Stimulated activated naive CD8-positive, alpha-beta T cell treated with anti-CD3 and anti-CD28 coated beads, Interleukin-15, amount 100 ng/mL, for 72 hours (primary cell): Measurements from ENCODE around the gene OVOL1.
A peak's percentile ranks its signal among the peaks of the same experiment; 100 is the strongest.

Source experiments
- ATAC-seq: fragments of 150-1000 bp; cut with Tn5 transposase; 2 replicates; pipeline ENCODE4 v1.10.0; 2021; ENCODE audit warnings: mild to moderate bottlenecking, moderate library complexity
- DNase-seq, 2 donors: peaks; one replicate each; pipeline ENCODE4 v3.0.0; 2021 to 2022
- H3K27ac Mint-ChIP-seq, 2 donors: one replicate each; pipeline ENCODE4 v1.8.0; 2022; ENCODE audit warnings: mild to moderate bottlenecking in 2 of 2, mixed read lengths in 2 of 2, moderate library complexity in 2 of 2
- H3K27me3 Mint-ChIP-seq: one replicate; pipeline ENCODE4 v1.8.0; 2022; ENCODE audit warnings: mixed read lengths
- H3K4me1 Mint-ChIP-seq: one replicate; pipeline ENCODE4 v1.8.0; 2022; ENCODE audit warnings: mild to moderate bottlenecking, mixed read lengths
- H3K4me3 Mint-ChIP-seq, 2 donors: one replicate each; pipeline ENCODE4 v1.8.0; 2022; ENCODE audit warnings: mild to moderate bottlenecking in 2 of 2, mixed read lengths in 2 of 2, moderate library complexity in 1 of 2
- H3K9me3 Mint-ChIP-seq, 2 donors: one replicate each; pipeline ENCODE4 v1.8.0; 2022; ENCODE audit warnings: mixed read lengths in 2 of 2

The OVOL1 gene

GRCh38 chr11:65794570-65795510, 8.0 kb downstream of the OVOL1 start:
- Mint-ChIP-seq H3K4me3 (no peak overlapping the region), H3K27me3 (peaks cover 49% of the 10 kb centered on the region), H3K4me1 (peaks cover 43% of the 10 kb centered on the region), H3K9me3 (no peaks in the 10 kb centered on the region), H3K27ac (no peak overlapping the region)
- no peak for ATAC-seq
- DNase-seq, result no peak

DNA sequence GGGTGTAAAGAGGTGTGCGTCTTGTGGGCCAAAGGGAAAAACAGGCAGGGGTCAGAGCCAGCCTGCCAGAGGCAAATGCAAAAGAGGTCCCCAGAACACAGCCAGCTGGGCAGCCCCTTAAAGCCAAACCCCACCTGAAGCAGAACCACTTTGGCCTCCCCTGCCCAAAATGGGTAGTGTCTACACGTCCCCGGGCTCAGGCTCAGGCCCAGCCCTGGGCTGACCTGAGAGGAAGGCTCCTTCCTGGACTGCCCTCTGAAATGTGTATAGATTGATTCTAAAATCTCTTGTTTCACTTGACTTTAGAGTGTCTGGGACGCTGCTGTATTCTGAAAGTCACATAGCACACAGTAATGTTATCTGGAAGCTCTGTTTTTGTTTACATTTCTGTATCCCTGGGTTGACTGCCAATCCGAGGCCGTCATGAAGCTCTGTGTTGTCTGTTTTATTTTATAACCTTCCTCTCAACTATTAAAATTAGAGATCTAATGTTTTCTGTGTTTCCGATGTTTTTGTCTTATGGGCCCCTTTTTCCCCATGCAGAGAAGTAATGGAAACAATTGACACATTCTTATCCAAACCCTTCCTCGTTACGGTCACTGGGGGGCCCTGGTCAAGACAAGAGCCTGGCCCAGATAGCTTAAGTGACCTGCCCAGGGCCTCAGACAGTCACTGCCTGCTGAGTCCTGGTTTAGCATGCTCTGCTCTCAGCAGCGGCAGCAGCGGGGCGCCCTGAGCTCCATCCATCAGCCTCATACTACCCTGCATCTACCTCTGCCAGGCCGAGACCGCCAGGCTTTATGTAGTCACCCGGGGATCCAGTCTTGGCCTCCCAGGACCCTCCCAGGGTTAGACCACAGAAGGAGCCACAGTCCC, 10.1 kb downstream of the OVOL1 start:
- Mint-ChIP-seq H3K4me3 (no peak overlapping the region), H3K9me3 (no peaks in the 10 kb centered on the region), H3K27me3 (peaks cover 54% of the 10 kb centered on the region), H3K4me1 (peaks cover 25% of the 10 kb centered on the region), H3K27ac (peak overlapping the region; percentile 11 to 65)
- DNase-seq (no peak), ATAC-seq (no peak)

DNA sequence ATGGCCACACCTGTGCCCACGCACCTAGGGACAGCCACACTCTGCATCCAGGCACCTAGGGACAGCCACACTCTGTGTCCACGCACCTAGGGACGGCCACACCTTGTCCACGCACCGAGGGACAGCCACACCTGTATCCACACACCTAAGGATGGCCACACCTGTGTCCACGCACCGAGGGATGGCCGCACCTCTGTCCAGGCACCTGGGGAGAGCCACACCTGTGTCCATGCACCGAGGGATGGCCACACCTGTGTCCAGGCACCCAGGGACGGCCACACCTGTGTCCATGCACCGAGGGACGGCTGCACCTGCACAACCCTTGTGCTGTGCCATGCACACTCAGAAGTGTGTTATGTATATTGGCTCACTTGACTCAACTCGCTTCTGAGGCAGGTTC, 10.8 kb downstream of the OVOL1 start:
- Mint-ChIP-seq H3K4me1 (peaks cover 17% of the 10 kb centered on the region), H3K27ac (peak overlapping the region in 1 of 2 donors; percentile 12), H3K27me3 (peaks cover 62% of the 10 kb centered on the region), H3K9me3 (no peaks in the 10 kb centered on the region), H3K4me3 (no peak overlapping the region)
- ATAC-seq (no peak), DNase-seq (no peak)

DNA sequence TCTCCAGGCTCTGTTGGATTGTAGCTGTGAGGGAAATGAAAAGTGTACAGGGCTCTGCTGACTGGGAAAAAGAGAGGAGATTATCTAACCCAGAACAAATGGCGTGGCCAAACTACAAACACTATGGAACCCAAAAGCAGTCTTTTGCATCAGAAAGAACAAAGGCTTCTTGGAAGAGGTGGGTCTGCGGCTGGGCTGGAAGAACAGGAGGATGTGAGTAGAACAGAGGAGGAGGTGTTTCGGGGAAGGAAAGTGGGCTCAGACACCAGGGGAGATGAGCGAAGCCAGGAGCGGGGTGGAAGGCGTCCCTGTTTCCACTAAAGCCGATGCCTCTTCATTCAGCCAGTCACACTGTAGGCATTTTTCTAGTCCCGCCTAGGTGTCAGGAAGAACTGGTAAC, 12.0 kb downstream of the OVOL1 start:
- DNase-seq (no peak), ATAC-seq (no peak)
- H3K9me3 Mint-ChIP-seq, result no peaks in the 10 kb centered on the region
- no peak overlapping the region for H3K4me3 Mint-ChIP-seq
- peaks cover 73% of the 10 kb centered on the region for H3K27me3 Mint-ChIP-seq
- peaks cover 17% of the 10 kb centered on the region for H3K4me1 Mint-ChIP-seq
- no peak overlapping the region for H3K27ac Mint-ChIP-seq

DNA sequence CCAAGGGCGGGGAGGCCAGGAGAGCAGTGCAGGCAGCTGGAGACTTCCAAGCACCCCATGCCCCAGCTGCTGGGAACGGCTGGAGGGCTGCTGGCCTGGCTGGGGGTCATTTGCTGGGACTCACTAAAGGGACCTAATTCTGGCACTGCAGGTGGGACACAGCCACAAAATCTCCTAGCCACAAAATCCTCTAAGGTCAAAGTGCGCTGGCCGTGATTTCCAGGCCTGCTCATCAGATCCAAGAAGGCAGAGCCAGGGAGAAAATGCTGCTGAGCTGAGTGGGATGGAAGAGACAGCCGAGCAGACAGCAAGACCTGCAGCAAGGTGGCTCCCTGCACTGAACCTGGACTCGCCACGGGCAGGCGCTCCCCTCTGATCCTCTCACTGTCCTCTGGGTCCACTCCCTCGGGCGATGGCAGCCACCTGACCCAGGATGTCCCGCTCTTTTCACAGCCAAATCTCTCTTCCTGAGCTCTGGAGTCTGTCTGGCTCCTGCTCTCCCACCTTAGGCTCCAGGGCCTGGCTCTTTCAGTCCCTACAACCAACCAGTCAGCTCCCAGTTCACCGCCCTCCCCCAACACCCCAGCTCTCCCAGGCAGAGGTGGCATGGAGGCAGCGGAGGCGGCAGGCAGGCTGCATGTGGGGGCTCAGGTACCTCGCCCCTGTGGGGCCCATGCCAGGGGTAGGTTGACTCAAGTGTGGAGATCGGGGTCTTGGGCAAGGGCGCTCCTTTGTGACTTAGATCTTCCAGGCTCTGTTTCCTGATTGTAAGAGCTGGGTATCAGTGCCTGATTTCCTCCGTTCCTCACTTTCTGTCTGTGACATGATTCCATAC, 14.5 kb downstream of the OVOL1 start:
- H3K4me3 Mint-ChIP-seq, result no peak overlapping the region

DNA sequence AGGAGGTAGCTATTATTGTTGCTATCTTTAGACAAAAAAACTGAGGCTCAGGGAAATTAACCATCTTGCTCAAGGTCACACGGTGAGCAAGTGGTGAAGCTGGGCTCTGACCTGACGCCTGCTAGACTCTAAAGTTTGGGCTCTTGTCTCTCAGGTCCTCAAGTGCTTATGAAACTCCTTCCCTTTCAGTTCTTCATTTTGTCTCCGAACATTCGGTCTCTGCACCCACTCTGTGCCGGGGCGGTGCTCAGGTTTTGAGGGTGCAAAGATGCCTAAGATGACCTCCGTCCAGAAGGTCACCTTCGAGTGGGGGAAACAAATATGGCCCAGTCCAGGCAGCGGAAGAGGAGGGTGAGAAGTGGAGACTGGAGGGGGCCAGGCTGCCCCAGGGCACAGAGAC, 16.0 kb downstream of the OVOL1 start:
- Mint-ChIP-seq H3K27ac (no peak overlapping the region), H3K4me3 (no peak overlapping the region), H3K9me3 (no peaks in the 10 kb centered on the region), H3K4me1 (peaks cover 8% of the 10 kb centered on the region), H3K27me3 (peaks cover 73% of the 10 kb centered on the region)
- DNase-seq (no peak), ATAC-seq (no peak)

More for the DNA sequence above, 14.5 kb downstream of the OVOL1 start:
- DNase-seq (no peak), ATAC-seq (no peak)
- no peaks in the 10 kb centered on the region for H3K9me3 Mint-ChIP-seq
- peak overlapping the region in 1 of 2 donors; percentile 87 for H3K27ac Mint-ChIP-seq
- H3K4me1 Mint-ChIP-seq, result peaks cover 9% of the 10 kb centered on the region
- peaks cover 78% of the 10 kb centered on the region for H3K27me3 Mint-ChIP-seq

DNA sequence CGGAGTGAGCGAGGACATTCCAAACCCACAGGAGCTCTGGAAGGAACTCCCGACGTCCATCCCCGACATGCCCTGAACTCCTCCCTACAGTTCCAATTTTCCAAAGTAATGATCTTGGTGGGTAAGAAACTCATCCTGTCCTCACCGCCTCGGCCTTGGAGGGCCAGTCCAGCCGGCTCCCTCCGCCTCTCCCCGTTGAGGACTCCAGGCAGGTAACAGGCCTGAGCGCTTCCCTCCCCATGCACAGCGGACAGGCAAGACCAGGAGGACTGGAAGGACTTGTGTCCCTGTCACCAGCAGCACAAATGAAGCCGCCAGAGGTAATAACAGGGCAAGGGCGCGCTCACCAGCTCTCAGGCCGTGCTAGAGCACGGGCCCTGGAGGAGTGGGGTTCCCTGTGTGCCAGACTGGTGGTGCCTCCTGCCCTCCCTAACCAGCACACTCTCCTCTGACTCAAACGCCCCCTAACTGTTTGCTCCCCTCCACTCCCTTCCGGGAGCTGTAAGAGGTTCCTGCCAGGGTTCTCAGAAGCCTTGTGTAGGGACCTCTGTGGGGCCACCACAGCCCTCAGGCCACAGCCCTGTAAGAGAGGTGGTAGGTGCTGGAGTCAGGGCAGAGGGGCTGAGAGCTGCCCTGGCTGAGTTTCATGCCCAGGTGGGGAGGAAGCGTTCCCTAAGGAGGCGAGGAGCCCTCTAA, 17.1 kb downstream of the OVOL1 start:
- Mint-ChIP-seq H3K4me3 (no peak overlapping the region), H3K9me3 (no peaks in the 10 kb centered on the region)
- no peak for ATAC-seq

GRCh38 chr11:65806979-65807378, 20.1 kb downstream of the OVOL1 start:
- no peak overlapping the region for H3K4me3 Mint-ChIP-seq

More for the DNA sequence above, 17.1 kb downstream of the OVOL1 start:
- Mint-ChIP-seq H3K27ac (no peak overlapping the region), H3K27me3 (peaks cover 72% of the 10 kb centered on the region), H3K4me1 (peaks cover 8% of the 10 kb centered on the region)
- DNase-seq, result no peak

GRCh38 chr11:65808744-65809341, 22.0 kb downstream of the OVOL1 start:
- ATAC-seq, result no peak
- H3K27ac Mint-ChIP-seq, result no peak overlapping the region
- H3K9me3 Mint-ChIP-seq, result no peaks in the 10 kb centered on the region
- no peak overlapping the region for H3K4me3 Mint-ChIP-seq
- no peak for DNase-seq
- peaks cover 5% of the 10 kb centered on the region for H3K4me1 Mint-ChIP-seq
- H3K27me3 Mint-ChIP-seq, result peaks cover 31% of the 10 kb centered on the region

More at GRCh38 chr11:65806979-65807378, 20.1 kb downstream of the OVOL1 start:
- ATAC-seq (no peak), DNase-seq (no peak)
- H3K27me3 Mint-ChIP-seq, result peaks cover 50% of the 10 kb centered on the region
- peaks cover 8% of the 10 kb centered on the region for H3K4me1 Mint-ChIP-seq
- no peaks in the 10 kb centered on the region for H3K9me3 Mint-ChIP-seq
- no peak overlapping the region for H3K27ac Mint-ChIP-seq

DNA sequence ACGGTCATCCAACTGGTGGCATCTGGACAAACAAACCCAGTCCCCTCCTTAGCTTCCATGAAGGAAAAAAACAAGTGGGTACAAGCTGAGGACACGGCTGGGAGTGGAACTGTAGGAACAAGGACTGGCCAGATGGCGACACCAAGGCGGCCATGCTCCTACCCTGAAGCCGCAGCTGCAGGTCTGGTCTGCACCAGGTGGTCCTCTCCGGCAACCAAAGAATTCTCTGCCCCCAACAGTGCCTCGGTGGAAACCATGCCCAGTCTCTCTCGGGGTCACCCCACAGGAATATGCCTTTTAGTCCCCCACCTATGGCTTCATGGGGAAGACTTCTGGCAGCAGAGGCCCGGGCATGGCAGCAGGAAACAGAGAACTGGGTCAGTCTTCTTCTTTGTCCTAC, 22.6 kb downstream of the OVOL1 start:
- DNase-seq (no peak), ATAC-seq (no peak)
- H3K27ac Mint-ChIP-seq, result no peak overlapping the region
- H3K27me3 Mint-ChIP-seq, result peaks cover 24% of the 10 kb centered on the region
- H3K4me3 Mint-ChIP-seq, result no peak overlapping the region
- no peaks in the 10 kb centered on the region for H3K4me1 Mint-ChIP-seq
- no peaks in the 10 kb centered on the region for H3K9me3 Mint-ChIP-seq

DNA sequence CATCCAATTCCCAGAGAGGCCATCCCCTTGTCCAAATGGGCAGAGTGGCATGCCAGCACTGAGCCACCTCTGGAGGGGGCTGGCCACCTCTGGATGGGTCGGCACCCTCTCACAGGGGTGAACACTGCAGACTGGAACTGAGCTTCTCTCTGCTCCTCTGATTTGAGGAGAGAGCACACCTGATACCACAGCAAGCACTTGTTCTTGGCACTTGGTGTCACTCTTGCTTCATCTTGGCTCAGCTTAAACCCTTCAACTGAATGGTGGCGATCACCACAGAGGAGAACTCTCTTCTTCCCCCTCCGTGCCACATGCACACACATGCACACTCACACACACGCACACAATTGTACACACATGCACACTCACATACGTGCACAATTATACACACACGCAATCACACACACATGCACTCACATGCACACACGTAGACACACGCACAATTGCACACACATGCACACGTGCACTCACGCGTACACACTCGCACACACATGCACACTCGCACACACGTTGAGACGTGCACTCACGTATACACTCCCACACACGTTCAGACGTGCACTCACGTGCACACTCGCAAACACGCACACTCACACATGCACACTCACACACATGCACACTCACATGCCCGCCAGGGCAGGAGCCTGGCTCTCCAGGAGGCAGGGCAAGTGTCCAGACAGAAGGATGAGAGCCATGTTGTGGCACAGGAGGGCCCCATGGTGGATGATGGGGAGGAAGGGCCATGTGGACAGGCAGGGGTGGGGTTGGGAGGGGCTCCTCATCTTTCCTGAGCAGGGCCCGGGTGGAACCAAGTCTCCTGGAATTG, 23.4 kb downstream of the OVOL1 start:
- peak; percentile 71 for ATAC-seq
- Mint-ChIP-seq H3K9me3 (no peaks in the 10 kb centered on the region), H3K4me1 (no peaks in the 10 kb centered on the region), H3K27me3 (peaks cover 19% of the 10 kb centered on the region), H3K4me3 (no peak overlapping the region), H3K27ac (no peak overlapping the region)
- no peak for DNase-seq

DNA sequence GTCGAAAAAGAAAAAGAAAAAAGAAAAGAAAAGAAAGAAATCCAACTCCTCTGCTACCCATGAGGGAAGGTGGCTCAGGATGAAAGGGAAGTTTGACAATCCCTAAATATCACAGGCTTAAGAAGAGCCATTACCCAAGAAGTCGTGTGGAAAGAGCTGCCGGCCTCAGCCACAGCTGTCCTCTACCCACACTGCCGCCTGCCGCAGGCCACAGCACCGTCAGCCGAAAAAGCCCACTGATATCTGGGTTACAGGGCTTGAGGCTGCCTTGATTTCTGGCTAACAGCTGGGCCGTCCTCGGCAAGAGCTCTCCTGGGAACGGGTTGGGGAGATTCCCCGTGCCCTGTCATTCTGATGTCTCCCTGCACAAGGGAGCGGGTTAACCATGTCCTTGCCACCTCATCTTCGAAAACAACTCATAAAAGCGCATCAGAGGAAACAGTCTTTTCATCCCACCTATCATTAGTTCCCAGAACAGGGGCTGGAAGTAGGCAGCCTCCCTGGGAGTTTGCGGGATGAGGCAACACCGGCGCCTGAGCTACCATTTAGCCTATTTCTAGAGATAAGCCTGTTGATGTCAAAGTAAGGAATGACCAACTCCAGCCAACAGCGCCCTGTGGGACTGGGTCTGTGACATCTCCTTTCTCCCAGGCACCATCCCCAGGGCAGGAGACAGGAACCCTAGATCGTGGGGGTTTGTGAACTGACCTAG, 25.1 kb downstream of the OVOL1 start:
- no peak for ATAC-seq

More for the DNA sequence above, 25.1 kb downstream of the OVOL1 start:
- DNase-seq, result no peak
- no peak overlapping the region for H3K27ac Mint-ChIP-seq
- peaks cover 7% of the 10 kb centered on the region for H3K4me1 Mint-ChIP-seq
- no peaks in the 10 kb centered on the region for H3K9me3 Mint-ChIP-seq
- H3K4me3 Mint-ChIP-seq, result no peak overlapping the region
- H3K27me3 Mint-ChIP-seq, result peaks cover 14% of the 10 kb centered on the region
